GM21529 (cell line): ENCODE data around the gene GCA.

Experiments
- ATAC-seq: cut with Tn5 transposase; IDR thresholded peaks from one replicate; pipeline ENCODE4 v1.9.1; 2021; ENCODE audit not compliant: unreplicated experiment

Gene GCA

GRCh38 chr2:162343824-162344616, at the start of gene GCA:
Gene GCA, plus strand, starts transcription at chr2:162344132. Its CDS starts 117 bp downstream, at chr2:162344249.
- peak; percentile 98 for ATAC-seq

DNA sequence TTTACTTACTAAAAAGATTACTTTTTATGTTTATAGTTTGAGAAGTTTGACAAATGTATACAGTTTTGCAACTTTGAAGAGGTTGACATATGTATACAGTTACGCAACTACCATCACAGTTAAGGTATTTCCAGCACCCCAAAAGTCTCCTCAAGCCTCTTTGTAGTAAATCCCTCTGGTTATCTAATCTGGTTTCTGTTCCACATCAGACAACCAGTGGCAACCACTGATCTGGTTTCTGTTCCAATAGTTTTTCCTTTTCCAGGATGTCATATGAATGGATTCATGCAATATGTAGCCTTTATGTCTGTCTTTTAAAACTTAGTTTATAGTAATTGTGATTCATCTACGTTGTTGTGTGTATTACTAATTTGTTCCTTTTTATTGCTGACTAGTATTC, 48.9 kb upstream of the GCA start:
- ATAC-seq, result no peak

DNA sequence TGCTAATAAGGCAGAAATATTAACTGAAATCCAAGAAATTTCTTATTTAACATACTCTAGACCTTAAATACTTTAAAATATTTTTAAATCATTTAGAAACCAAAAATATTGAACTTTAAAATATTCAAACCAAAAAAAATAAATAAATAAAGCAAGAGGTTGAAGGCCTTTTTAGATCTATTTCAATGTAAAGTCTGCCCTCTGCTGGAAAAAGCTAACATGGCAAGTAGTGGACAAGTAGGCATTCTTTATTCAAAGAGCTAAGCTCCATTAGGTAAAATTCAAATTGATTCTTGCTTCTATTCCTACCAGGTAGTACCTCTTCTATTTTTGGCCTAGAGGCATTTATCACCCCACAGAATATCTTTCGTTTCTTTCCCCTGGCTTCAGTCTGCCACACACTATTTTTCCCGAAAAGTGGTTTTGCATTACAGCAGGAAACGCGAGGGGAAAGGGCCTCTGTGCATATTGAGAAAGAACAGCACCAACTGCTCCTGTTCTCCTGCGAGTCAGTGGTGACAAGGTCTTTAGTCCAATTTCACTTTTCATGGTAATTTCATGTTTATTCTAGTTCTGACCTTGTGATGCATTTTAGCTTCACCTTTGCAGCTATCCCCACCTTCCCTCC, 45.9 kb upstream of the GCA start:
- ATAC-seq, result peak; percentile 64

- no peak for ATAC-seq
These were observed 45.1 kb upstream of the GCA start for GRCh38 chr2:162298669-162299335.

- ATAC-seq, result no peak
These were observed 43.7 kb upstream of the GCA start for GRCh38 chr2:162300266-162300665.

GRCh38 chr2:162301151-162301804, 42.7 kb upstream of the GCA start:
- peak; percentile 82 for ATAC-seq

DNA sequence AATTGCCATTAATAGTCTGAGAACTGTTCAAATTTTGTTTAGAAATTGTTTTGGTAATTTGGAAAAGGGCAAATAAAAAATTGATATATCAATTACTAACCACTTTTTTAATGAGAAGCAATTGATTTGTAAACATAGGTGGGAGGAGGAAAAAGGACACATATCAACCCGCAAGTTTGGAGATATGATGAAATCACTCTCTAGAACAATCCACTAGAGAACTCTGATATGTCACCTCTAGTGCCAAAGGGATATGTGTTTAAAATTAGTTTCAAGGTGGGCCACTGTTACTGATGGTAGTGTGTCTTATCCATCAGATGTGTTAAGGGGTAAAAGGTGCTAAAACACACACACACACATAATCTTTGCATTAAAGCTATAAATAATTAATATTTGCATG, 42.1 kb upstream of the GCA start:
- ATAC-seq, result no peak

GRCh38 chr2:162305901-162306300, 38.0 kb upstream of the GCA start:
- no peak for ATAC-seq

DNA sequence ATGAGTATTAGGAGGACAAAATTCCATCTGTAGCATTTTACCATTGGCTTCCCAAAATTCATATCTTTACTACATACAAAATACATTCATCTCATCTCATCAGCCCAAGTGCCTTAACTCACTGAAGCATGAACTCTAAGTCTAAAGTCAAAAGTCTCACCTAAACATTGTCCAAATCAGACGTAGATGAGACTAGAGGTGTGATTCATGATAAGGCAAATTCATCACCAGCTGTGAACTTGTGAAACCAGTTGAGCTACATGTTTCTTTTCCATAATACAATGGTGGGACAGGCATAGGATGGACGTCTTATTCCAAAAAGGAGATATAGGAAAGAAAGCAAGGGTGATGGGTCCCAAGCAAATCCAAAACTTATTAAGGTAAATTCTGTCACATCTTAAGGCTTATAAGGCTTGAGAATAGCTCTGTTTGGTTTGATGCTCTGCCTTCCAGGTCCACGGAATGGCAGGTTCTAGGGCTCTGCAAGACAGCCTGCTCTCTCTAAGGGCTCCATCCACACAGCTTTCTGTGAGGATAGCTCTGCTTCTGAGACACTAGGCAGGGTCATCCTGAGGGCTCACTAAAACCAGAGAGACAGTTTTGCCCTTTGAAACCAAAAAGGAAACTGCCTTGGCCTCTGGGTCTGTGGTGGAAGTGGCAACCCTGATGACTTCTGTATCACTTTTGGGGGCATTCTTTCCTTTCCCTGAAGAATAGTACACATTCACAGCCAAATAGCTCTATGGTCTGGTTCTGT, 35.0 kb upstream of the GCA start:
- ATAC-seq, result peak; percentile 45

DNA sequence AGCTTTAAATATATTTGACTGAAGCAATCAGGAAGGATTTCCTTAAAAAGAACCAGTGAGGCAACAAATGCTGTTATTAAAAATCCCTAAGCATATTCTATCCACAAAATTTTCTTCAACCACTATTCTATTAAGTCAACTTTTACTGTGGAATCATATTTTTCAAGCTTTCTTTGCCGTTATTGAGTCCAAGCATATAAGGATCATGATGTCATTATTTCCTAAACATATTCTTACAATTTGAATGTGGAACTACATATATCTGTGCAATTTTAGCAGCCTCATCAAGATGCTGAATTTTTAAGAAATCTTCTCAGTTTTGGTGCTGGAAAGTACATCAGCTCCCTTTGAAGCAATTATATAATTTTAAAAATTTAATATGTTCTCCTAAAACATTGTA, 31.1 kb upstream of the GCA start:
- no peak for ATAC-seq

DNA sequence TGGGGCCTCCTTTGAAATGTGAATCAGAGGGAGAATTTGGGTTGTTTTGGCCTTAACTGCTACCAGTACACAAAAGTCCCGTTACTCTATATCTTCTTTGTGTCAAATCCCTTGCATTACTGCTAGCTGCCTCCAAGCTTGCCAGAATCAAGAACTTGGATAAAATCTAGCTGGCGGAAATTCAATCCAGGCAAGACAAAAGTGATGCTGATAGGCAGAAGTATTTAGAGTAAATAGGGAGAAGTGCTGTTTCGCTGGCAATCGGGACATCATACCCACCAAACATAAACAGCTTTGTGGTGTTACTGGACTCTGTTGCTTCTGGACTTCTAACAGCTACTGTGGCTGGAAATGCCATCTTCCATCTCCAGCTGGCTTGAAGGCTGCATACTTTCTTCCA, 28.0 kb upstream of the GCA start:
- no peak for ATAC-seq

- ATAC-seq, result no peak
These were observed 27.3 kb upstream of the GCA start for GRCh38 chr2:162316590-162316989.

DNA sequence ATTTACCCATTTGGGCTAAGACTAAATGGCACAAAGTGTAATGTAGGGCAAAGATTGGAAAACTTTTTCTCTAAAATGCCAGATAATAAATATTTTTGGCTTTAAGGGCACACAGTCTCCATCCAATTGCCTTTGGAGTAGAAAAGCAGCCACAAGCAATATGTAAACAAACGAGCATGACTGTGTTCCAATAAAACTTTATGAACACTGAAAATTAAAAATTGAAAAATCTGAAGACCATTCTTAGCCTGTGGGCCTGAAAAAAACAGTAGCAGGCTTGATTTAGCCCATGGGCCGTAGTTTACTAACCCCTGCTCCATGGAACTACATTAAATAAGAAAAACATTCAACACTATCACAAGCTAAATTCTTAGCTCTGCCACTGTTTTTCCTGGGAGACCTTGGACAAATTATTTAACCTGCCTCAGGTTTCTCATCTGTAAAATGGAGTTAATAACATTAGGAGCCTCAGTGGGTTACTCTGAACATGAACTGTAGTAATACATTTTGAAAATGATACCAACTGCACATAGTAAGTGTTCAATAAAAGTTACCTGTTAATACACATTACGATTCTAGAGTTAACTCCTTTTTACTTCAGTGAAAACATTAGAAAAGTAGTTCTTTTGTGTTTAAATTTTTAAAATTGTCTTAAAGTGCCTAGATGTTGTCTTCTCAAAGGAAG, 26.7 kb upstream of the GCA start:
- no peak for ATAC-seq

DNA sequence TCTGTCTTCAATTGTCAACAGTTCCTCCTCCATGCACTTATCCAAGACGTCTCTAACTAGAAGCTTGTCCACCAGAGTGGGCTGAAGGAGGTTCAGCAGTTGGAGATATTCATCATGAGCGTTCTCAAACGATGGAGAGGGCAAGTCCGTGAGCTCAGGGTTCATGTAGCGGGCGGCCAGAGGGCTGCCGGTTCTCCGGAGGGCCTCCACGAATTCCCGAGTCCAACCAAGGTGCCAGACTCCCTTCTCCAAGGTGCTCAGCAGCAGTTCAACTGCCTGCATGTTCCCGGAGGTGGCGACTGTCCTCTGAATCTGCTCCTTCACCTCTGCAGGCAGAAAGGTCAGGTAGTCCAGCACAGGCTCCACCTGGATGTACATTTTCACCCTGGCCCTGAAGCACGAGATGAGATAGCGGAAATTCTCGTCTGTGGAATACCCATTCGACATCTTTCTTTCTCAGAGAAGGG, 26.0 kb upstream of the GCA start:
- peak; percentile 5 for ATAC-seq

GRCh38 chr2:162318328-162319180, 25.4 kb upstream of the GCA start, which contains the start of gene IFIH1:
Gene IFIH1, minus strand, starts transcription at chr2:162318684. Its CDS starts 377 bp downstream, at chr2:162318307.
- peak; percentile 79 for ATAC-seq

GRCh38 chr2:162320864-162321517, 22.9 kb upstream of the GCA start:
- ATAC-seq, result no peak

DNA sequence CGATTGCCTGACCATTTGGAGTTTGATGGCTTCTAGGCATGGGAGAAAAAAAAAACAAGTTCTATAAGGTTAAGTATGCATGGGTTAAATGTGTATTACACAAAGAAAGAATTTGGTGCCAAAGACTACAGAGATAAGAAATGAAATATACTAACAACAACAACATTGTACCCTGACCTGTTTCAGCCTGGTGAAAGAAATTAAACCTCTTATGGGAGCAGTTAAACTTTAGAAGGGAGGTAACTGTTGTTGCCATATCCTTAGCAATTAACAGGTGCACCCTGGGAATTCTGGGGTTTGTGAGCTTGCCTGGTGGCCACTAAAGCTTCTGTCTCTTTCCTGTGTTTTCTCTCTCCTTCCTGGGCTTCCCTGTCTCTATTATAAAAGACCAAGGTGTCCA, 19.0 kb upstream of the GCA start:
- ATAC-seq, result no peak

- no peak for ATAC-seq
These were observed 16.7 kb upstream of the GCA start for GRCh38 chr2:162327134-162327769.
